Measurements from ENCODE around the gene NNT.
"Not testable (repeated sequence)": the region's sequence is repeated elsewhere in the genome, so short reads cannot be mapped to it uniquely, and the experiment has no call there.

Gene NNT

GRCh38 chr5:43602461-43603343 is at the start of gene NNT:
Gene NNT, plus strand, starts transcription at chr5:43603180. Its CDS starts 6,016 bp downstream, at chr5:43609196.
- Histone ChIP-seq H3K27ac (peak within 1 kb of the TSS; percentile 48 to 95 (median 87)), H3K4me3 (peak within 1 kb of the TSS; percentile 51 to 91 (median 79))

GRCh38 chr5:43553381-43553780 is 49.6 kb upstream of the NNT start:
- Histone ChIP-seq H3K4me3 (no peak overlapping the region), H3K27ac (peak overlapping the region in 1 of 21 experiments; percentile 20)

- Histone ChIP-seq H3K27ac (peak overlapping the region in 1 of 21 experiments; percentile 42), H3K4me3 (no peak overlapping the region)
These were observed 48.5 kb upstream of the NNT start for GRCh38 chr5:43554497-43554896.

- Histone ChIP-seq H3K4me3 (peak overlapping the region; percentile 61 to 88 (median 74)), H3K27ac (peak overlapping the region; percentile 94 to 100 (median 98))
These were observed 46.9 kb upstream of the NNT start for GRCh38 chr5:43555895-43556606.

GRCh38 chr5:43556607-43556856 is 46.4 kb upstream of the NNT start:
- Histone ChIP-seq H3K4me3 (peak overlapping the region; percentile 61 to 88 (median 74)), H3K27ac (peak overlapping the region; percentile 94 to 100 (median 98))

- H3K4me3 ChIP-seq, result peak within 1 kb of the TSS; percentile 61 to 88 (median 74)
- peak within 1 kb of the TSS; percentile 94 to 100 (median 98) for H3K27ac ChIP-seq
These were observed 46.0 kb upstream of the NNT start, which contains the start of gene PAIP1 for GRCh38 chr5:43556857-43557542. Gene PAIP1, minus strand, starts transcription at chr5:43557077. Its CDS starts 231 bp downstream, at chr5:43556846.

GRCh38 chr5:43560128-43560527 is 42.9 kb upstream of the NNT start:
- no peak overlapping the region for H3K4me3 ChIP-seq
- H3K27ac ChIP-seq, result no peak overlapping the region

- Histone ChIP-seq H3K4me3 (no peak overlapping the region), H3K27ac (no peak overlapping the region)
These were observed 41.6 kb upstream of the NNT start for GRCh38 chr5:43561356-43561755.

- Histone ChIP-seq H3K4me3 (no peak overlapping the region), H3K27ac (no peak overlapping the region)
These were observed 39.7 kb upstream of the NNT start for GRCh38 chr5:43563321-43563720.

- H3K4me3 ChIP-seq, result no peak overlapping the region
- H3K27ac ChIP-seq, result no peak overlapping the region
These were observed 38.6 kb upstream of the NNT start for GRCh38 chr5:43564289-43564850.

GRCh38 chr5:43565043-43565442 is 37.9 kb upstream of the NNT start:
- H3K27ac ChIP-seq, result peak overlapping the region in 1 of 21 experiments; percentile 41
- no peak overlapping the region for H3K4me3 ChIP-seq

GRCh38 chr5:43567967-43568366 is 35.0 kb upstream of the NNT start:
- Histone ChIP-seq H3K27ac (no peak overlapping the region), H3K4me3 (no peak overlapping the region)

- Histone ChIP-seq H3K4me3 (no peak overlapping the region), H3K27ac (no peak overlapping the region)
These were observed 33.7 kb upstream of the NNT start for GRCh38 chr5:43569236-43569746.

GRCh38 chr5:43570450-43571158 is 32.4 kb upstream of the NNT start:
- Histone ChIP-seq H3K27ac (no peak overlapping the region), H3K4me3 (no peak overlapping the region)

- H3K27ac ChIP-seq, result peak overlapping the region in 1 of 21 experiments; percentile 36
- no peak overlapping the region for H3K4me3 ChIP-seq
These were observed 31.7 kb upstream of the NNT start for GRCh38 chr5:43571237-43571636.

- H3K4me3 ChIP-seq, result no peak overlapping the region
- H3K27ac ChIP-seq, result no peak overlapping the region
These were observed 30.6 kb upstream of the NNT start for GRCh38 chr5:43572357-43572756.

- Histone ChIP-seq H3K27ac (no peak overlapping the region), H3K4me3 (no peak overlapping the region)
These were observed 29.9 kb upstream of the NNT start for GRCh38 chr5:43573058-43573457.

- H3K4me3 ChIP-seq, result not testable (repeated sequence)
These were observed 22.4 kb upstream of the NNT start for GRCh38 chr5:43580402-43581210.

More at GRCh38 chr5:43580402-43581210, 22.4 kb upstream of the NNT start:
- not testable (repeated sequence) for H3K27ac ChIP-seq

All from skin epidermis (tissue), 12 donors.